Activated CD4-positive, alpha-beta T cell treated with anti-CD3 and anti-CD28 coated beads, Interleukin-2, amount 50 U/mL, for 48 hours (primary cell): ENCODE data around the gene AS3MT.

Experiments used
- DNase-seq, 2 experiments: peaks; one replicate each; pipeline ENCODE4 v3.0.0-alpha.2; 2020

Gene AS3MT

DNA sequence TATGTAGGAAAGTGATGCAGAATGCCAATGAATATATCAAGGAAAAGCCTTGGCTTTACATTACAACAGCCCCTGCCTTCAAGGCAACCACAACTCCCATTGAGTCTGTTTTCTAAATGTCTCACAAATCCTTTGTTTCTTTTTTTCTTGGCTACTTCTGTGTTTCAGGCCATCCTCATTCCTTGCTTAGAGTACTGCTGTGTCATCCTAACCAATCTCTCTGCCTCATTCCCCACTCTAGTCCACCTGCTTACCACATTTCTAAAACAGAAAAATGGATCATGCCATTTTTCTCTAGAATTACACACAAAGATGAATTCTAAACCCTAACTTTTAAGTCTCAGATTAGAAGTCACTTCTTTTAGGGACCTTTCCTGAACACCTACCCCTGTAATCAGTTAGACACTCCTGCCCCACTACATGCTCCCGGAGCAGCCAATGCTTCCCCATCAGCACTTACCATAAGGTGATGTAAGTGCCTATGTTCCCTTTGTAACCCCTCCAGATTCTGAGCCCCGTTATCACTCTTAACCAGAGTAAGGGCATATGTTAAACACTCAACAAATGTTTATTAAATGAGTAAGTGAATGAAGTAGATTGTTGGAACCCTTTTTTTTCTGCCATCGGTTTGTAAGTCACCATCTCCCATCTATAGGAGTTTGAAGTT, 12.4 kb upstream of the AS3MT start:
- no peak for DNase-seq

GRCh38 chr10:102859911-102860310, 9.4 kb upstream of the AS3MT start:
- DNase-seq, result no peak

GRCh38 chr10:102863660-102864059, 5.6 kb upstream of the AS3MT start:
- DNase-seq, result no peak

GRCh38 chr10:102865620-102866019, 3.6 kb upstream of the AS3MT start:
- DNase-seq, result no peak

DNA sequence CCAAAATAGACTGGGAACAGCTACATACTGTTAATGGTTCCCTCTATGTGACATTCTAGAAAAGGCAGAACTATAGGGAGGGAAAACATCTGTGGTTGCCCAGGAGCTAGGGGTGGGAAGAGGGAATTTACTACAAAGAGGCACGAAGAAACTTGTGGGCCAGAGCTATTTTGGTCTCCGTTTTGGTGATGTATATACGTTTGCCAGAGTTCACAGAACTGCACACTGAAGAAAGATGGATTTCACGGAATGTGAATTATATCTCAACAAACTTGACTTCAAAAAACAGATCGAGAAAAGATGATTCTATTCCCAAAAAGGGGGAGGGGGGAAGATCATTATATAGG, 386 bp upstream of the AS3MT start:
- DNase-seq, result no peak

- DNase-seq, result no peak
These were observed 951 bp downstream of the AS3MT start for GRCh38 chr10:102870221-102870620.

- DNase-seq, result no peak
These were observed 2.9 kb downstream of the AS3MT start for GRCh38 chr10:102872163-102872562.

DNA sequence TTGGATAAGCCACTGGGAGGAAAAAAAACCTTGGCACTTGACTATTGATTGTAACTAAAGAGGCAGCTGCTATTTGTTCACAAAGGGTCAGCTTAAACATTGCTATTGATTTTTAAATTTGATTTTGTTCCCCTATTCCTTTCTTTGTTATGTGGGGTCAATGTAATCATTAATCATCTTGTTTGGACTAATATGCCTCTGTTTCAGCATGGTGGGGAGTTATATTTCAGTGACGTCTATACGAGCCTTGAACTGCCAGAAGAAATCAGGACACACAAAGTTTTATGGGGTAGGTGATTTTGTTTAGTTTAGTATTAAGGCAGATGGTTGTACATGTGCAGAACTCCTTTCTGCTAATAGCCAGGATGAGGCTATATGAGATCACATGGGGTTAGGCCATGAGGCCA, 7.5 kb downstream of the AS3MT start:
- no peak for DNase-seq

DNA sequence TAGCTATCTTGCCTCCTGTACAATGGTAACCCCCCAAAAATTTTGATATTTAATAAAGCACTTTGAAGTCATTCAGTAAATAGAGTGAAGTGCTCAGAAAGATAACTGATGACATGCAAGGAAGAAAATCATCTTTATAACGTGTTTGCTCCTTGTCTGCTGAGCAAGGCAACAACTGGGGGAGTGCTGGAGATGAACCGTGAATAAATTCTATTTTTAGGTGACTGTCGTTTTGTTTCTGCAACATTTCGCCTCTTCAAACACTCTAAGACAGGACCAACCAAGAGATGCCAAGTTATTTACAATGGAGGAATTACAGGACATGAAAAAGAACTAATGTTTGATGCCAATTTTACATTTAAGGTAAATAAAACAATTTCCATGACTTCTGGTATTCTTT, 9.4 kb downstream of the AS3MT start:
- no peak for DNase-seq

- DNase-seq, result no peak
These were observed 11.0 kb downstream of the AS3MT start for GRCh38 chr10:102880256-102880655.

DNA sequence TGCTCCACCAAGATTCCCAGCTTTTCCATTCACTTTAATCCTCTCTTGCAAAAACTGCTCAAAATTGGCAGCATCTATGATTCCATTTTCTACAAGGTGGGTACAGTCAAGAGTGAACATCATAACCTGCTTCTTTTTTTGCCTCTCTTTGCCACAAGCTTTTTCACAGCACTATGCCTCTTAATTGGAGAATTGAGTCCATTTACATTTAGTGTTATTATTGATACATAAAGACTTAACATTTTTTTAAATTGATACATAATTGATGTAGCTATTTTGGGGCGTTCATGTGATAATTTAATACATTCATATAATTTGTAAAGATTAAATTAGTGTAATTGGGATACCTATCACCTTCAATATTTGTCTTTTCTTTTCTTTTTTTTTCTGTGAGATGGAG, 18.8 kb downstream of the AS3MT start:
- DNase-seq, result no peak

GRCh38 chr10:102894466-102895213, 25.4 kb downstream of the AS3MT start:
- DNase-seq, result no peak

- no peak for DNase-seq
These were observed 30.7 kb downstream of the AS3MT start for GRCh38 chr10:102900006-102900405.

DNA sequence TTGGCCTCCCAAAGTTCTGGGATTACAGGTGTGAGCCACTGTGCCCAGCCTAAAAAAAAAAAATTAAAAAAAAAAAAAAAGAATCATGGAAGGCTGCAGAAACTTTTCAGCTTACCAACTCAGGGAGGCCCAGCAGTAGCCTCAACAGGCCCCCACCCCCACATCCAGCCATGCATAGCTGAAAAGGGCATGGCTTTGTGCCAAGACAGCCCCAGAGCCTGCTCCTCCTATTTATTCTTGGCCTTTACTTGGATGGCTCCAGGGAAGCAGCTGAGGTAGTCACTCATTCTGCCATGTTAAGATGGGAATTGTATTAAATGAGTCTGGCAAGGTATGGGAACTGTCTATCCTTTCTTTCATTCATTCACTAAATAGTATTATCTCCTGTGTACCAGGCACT, 35.1 kb downstream of the AS3MT start:
- DNase-seq, result no peak

DNA sequence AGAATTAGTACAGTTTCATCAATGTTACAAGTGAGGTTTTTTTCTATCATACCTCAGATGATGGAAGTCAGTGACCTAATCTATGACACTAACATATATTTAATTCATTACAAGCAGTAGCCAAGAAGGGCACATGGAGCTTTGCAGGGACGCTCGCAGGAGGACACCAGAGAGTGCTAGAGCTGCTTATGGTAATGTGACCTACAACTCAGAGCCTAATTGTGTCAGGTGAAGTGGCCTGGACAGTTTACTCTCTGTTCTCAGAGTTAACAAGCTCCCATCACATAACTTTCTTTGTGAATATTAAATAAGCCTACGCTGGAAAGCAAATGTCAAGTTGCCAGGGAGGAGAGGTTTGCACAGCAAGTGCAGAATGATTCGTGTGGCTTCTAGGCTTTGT, 37.2 kb downstream of the AS3MT start:
- no peak for DNase-seq

GRCh38 chr10:102914781-102915180, 45.5 kb downstream of the AS3MT start:
- DNase-seq, result no peak

DNA sequence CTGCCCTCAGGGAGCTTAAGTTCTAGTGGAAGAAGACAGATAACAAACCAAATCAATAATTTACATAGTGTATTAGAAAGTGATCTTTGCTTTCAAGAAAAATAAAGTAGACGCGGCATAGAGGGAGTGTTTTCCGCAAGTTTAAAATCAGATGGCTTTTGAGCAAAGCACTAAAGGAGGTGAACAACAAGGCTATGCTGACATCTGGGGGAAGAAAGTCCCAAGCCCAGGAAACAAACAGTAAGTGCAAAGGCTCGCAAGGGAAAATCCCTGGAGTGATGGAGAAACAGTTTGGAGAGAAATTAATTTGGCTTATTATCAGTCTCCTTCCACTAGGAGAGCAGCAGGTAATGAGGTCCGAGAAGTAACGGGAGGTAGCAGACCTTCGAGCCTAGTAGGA, 46.9 kb downstream of the AS3MT start:
- no peak for DNase-seq

DNA sequence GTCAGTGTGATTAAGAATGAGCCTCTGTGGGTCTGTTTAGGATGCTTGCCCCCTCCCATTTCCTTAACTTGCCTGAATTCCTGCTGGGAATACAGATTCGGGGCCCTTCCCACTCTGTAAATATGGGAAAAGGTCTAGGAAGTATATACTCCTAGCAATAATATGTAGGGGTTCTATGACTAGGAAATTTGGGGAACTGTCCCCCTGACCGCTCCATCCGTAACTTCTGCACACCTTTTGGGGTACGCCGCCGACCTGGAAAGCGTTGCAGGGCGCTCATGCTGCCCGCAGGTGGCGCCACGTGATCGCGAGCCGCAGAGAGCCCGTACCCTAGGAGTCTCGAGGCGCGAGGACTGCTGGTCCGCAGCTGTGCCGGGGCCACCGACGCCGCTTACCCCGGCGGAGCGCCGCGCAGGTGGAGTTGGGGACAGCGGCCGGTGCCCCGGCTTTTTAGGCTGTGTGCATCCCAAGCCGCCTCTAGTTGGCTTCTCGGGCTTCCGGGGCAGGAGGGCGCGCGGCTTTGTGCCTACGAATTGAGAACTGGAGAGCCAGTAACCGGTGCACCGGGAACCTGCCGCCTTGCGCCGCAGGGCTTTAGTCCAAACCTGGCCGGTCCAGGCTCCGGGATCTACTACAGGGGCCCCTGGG, 48.2 kb downstream of the AS3MT start:
- DNase-seq, result peak; percentile 81 to 85

GRCh38 chr10:102917962-102918816, 48.9 kb downstream of the AS3MT start, which contains the start of gene CNNM2:
Gene CNNM2 (plus strand): TSS chr10:102918294. CDS start chr10:102918481, 187 bp downstream.
- peak; percentile 99 to 100 for DNase-seq

DNA sequence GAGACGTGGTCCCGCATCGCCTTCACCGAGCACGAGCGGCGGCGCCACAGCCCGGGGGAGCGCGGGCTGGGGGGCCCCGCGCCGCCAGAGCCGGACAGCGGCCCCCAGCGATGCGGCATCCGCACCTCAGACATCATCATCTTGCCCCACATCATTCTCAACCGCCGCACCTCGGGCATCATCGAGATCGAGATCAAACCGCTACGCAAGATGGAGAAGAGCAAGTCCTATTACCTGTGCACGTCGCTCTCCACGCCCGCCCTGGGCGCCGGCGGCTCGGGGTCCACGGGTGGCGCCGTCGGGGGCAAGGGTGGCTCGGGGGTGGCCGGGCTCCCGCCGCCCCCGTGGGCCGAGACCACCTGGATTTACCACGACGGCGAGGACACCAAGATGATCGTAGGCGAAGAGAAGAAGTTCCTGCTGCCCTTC, 49.6 kb downstream of the AS3MT start:
- DNase-seq, result peak; percentile 34 to 49

- peak; percentile 21 to 22 for DNase-seq
These were observed 50.1 kb downstream of the AS3MT start for GRCh38 chr10:102919246-102919959.

DNA sequence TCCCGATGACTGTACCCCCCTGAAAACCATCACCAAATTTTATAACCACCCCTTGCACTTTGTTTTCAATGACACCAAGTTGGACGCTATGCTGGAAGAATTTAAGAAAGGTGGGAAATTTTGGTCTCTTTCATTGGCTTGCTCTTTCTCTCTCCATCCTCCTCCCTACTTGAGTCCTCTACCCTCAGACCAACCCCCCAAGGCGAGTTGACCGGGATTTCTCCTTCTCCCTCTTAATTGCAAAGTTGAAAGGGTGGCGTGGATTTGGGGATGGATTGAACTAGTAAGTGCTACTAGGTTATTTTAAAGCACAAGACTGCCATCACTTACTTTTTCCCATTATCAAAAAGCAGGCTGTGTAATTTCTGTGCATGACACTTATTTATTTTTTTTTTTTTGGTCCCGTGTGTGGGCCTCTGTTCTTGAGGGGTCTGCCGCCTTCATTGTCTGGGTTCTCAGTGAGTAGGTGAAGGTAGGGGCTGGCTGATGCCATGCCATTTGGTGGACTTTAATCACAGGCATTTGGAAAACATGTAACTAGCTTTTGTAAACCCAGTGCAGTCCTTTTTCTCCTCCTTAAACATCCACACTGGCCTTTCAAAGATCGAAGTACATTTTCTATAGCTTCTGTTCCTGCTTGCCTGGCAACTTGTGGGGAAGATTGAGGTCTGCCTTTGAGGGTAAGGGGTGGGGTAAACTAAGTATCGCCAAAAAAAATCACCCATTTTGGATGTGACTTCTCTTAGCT, 50.9 kb downstream of the AS3MT start:
- no peak for DNase-seq
